SU-DHL-6 (cell line): ENCODE measurements around the gene RORC.

Experiments used
- CTCF ChIP-seq: fragments of 200-600 bp; sonication (generic); IDR thresholded peaks from one replicate; pipeline ENCODE4 v1.5.1; 2017; ENCODE audit warnings: antibody characterized with exemption, mild to moderate bottlenecking, low read length, moderate library complexity; ENCODE audit not compliant: insufficient read depth, poor library complexity, severe bottlenecking
- EZH2phosphoT487 ChIP-seq: fragments of 200-600 bp; sonication (generic), shearing (Covaris generic); conservative IDR thresholded peaks from 2 replicates; pipeline ENCODE4 v1.6.1; 2018; ENCODE audit warnings: mild to moderate bottlenecking, antibody characterized with exemption, low read length, moderate library complexity, mixed read lengths

GRCh38 chr1:151776665-151777062 lies 54.9 kb downstream of the RORC start:
- no peak for TF ChIP-seq EZH2phosphoT487
- no peak for TF ChIP-seq CTCF
